Measurements from ENCODE around the gene NUP153. TPM values are rescaled to one million over a fixed set of nuclear protein-coding genes. Genes with fewer than 3 reads are reported as not detected.

Gene NUP153
- total RNA-seq, 4 donors from 2014 or later = 30.0 to 33.5 (median 33.0) TPM

DNA sequence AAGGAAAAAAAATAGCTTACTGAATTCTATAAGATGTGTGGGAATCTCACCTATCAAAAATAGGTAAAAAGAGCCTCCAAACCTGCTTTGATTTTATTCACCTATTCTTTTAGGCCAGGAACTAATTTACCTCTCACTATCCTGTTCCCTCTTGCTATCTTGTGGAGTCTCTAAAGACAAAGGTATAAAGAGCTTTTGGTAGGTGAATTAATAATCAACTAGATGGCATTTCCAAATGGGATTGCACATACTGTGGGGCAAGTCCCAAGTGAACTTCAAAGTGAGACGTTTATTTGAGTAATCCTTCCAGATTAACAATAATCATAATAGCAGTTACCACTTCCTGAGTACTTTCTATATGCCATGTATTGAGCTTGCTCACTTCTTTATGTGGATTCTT lies 103.8 kb downstream of the NUP153 start:
- H3K36me3 ChIP-seq = peaks cover 0 to 47% (median 3%) of the 10 kb centered on the region in 3 donors
- no peak overlapping the region for H3K27ac ChIP-seq
- DNase-seq (ENCODE audit: low spot score in 2 of 2) = no peak
- H3K27me3 ChIP-seq = no peaks in the 10 kb centered on the region
- peaks cover 0 to 28% (median 4%) of the 10 kb centered on the region in 4 donors for H3K4me1 ChIP-seq
- H3K9me3 ChIP-seq = no peaks in the 10 kb centered on the region
- no peak overlapping the region for H3K4me3 ChIP-seq
- 32 to 33% methylated on average over 1 of the region's 1 CpG for WGBS, 2 donors
- no peak for TF ChIP-seq EP300 (IDR thresholded peaks at IDR 0.05)

DNA sequence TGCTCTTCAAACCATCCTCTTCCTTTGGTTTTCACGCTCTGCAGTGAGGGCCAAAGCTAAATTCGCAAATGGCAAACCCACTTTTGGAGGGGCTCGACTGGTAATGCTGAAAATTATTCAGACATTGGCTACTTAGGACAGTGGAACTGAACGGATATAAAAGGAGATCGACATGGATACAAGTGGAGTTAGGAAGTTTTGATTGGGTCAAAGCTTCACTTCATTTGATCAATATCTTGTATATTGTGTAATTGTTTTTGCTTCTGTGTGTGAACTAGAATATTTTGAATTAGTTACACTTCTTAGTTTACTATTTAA lies 105.4 kb downstream of the NUP153 start:
- H3K27ac ChIP-seq = peak overlapping the region in 3 of 4 donors; percentile 95 to 99 (median 99)
- peaks cover 0 to 28% (median 4%) of the 10 kb centered on the region in 4 donors for H3K4me1 ChIP-seq
- no peaks in the 10 kb centered on the region for H3K27me3 ChIP-seq
- WGBS, 2 donors = 5 to 10% methylated on average over 5 of the region's 5 CpGs
- peaks cover 0 to 33% (median 0%) of the 10 kb centered on the region in 3 donors for H3K36me3 ChIP-seq
- H3K9me3 ChIP-seq = no peaks in the 10 kb centered on the region
- TF ChIP-seq CTCF (IDR thresholded peaks at IDR 0.05) (no peak), EP300 (IDR thresholded peaks at IDR 0.05) (no peak), POLR2A (IDR thresholded peaks at IDR 0.05) (no peak)
- no peak for DNase-seq (ENCODE audit: low spot score in 2 of 2)
- H3K4me3 ChIP-seq = peak overlapping the region; percentile 80 to 100 (median 95)

GRCh38 chr6:17600527-17601385 lies 106.0 kb downstream of the NUP153 start:
- peaks cover 0 to 27% (median 0%) of the 10 kb centered on the region in 3 donors for H3K36me3 ChIP-seq
- peak overlapping the region; percentile 80 to 100 (median 95) for H3K4me3 ChIP-seq
- DNase-seq (ENCODE audit: low spot score in 2 of 2) = peak; percentile 14 to 17
- H3K27ac ChIP-seq = peak overlapping the region; percentile 95 to 99 (median 98)
- no peaks in the 10 kb centered on the region for H3K27me3 ChIP-seq
- TF ChIP-seq EP300 (IDR thresholded peaks at IDR 0.05) (no peak), CTCF (IDR thresholded peaks at IDR 0.05) (no peak), POLR2A (IDR thresholded peaks at IDR 0.05) (no peak)
- 1% methylated on average over 29 to 54 of the region's 77 CpGs for WGBS, 2 donors
- H3K4me1 ChIP-seq = peaks cover 0 to 28% (median 4%) of the 10 kb centered on the region in 4 donors
- no peaks in the 10 kb centered on the region for H3K9me3 ChIP-seq

DNA sequence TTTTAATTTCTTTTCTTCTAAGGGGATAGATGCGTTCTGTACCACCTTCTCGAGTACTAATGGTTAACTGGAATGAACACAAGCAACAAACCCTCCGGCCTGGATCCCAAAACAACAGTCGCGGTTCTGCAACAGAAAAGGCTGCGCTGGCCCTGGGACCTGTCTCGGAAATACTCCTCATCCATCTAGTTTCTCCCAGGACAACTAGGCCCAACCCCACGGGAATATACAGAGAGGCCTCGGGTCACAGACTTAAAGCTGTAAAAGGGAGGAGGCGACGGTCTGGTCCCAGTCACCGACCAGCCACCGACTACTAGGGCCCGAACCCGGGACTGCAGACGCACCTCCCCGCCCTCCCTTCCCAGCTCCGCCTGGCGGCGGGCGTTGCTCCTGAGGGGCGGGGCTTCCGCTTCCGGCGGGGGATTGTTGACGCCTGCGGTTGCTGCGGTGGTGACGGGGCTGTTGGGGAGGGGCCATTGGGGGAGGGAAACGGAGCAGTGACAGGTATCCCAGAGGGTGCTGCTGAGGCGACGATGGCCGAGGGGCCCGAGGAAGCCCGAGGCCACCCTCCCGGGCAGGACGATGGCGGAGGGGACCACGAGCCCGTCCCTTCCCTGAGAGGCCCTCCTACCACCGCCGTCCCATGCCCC lies 106.7 kb downstream of the NUP153 start, which contains the start of gene FAM8A1:
Gene FAM8A1, plus strand, starts transcription at position 426 of the 650 bp plus-strand sequence. Its CDS starts 108 bp downstream, at position 534.
- Histone ChIP-seq H3K27ac (peak within 1 kb of the TSS; percentile 95 to 99 (median 98)), H3K4me3 (peak within 1 kb of the TSS; percentile 80 to 100 (median 95)), H3K4me1 (peaks cover 0 to 28% (median 4%) of the 10 kb centered on the region in 4 donors), H3K27me3 (no peaks in the 10 kb centered on the region), H3K9me3 (no peaks in the 10 kb centered on the region), H3K36me3 (peaks cover 0 to 19% (median 0%) of the 10 kb centered on the region in 3 donors)
- peak; percentile 89 to 92 for DNase-seq (ENCODE audit: low spot score in 2 of 2)
- WGBS, 2 donors = 2 to 6% methylated on average over 26 to 30 of the region's 42 CpGs
- TF ChIP-seq POLR2A (IDR thresholded peaks at IDR 0.05) (peak; percentile 62 to 84), CTCF (IDR thresholded peaks at IDR 0.05) (peak; percentile 54 to 91 (median 66)), EP300 (IDR thresholded peaks at IDR 0.05) (peak; percentile 15 to 94)

DNA sequence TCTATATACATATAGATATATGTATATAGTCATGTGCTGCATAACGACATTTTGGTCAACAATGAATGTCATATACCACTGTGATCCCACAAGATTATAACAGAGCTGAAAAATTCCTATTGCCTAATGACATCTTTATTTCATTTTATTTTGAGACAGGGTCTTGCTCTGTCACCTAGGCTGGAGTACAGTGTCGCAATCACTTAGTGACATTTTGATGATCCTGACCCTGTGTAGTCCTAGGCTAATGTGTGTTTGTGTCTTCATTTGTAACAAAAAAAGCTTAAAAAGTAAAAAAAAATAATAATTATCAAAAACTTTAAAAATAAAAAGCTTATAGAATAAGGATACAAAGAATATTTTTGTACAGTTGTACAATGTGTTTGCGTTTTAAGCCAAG lies 110.6 kb downstream of the NUP153 start:
- no peak overlapping the region for H3K27ac ChIP-seq
- no peaks in the 10 kb centered on the region for H3K36me3 ChIP-seq
- no peaks in the 10 kb centered on the region for H3K27me3 ChIP-seq
- no peak overlapping the region for H3K4me3 ChIP-seq
- no peak for DNase-seq (ENCODE audit: low spot score in 2 of 2)
- WGBS, 2 donors = 88 to 95% methylated on average over 3 of the region's 3 CpGs
- H3K4me1 ChIP-seq = peaks cover 0 to 6% (median 0%) of the 10 kb centered on the region in 4 donors
- H3K9me3 ChIP-seq = no peaks in the 10 kb centered on the region
- no peak for TF ChIP-seq CTCF (IDR thresholded peaks at IDR 0.05)
- TF ChIP-seq POLR2A (IDR thresholded peaks at IDR 0.05) = no peak
- TF ChIP-seq EP300 (IDR thresholded peaks at IDR 0.05) = no peak

All from tibial nerve (tissue), 4 donors.